SK-N-SH treated with all-trans-retinoic acid at 6 μM for 48 hours (cell line): ENCODE measurements around the gene NTN5.
A peak's percentile ranks its signal among the peaks of the same experiment; 100 is the strongest.

Experiments used
- ATAC-seq: fragments of 200-7000 bp; cut with Tn5 transposase; 3 replicates; pipeline ENCODE4 v1.9.1; 2020; ENCODE audit warnings: mild to moderate bottlenecking, moderate library complexity
- ARNTL ChIP-seq: fragments of 450-650 bp; formaldehyde crosslinking; IDR thresholded peaks from 2 replicates; pipeline ENCODE4 v1.5.0; 2020; ENCODE audit warnings: low read depth, mild to moderate bottlenecking, moderate library complexity, borderline replicate concordance
- BACH2 ChIP-seq: fragments of 250-450 bp; sonication (Bioruptor Pico); IDR thresholded peaks from 2 replicates; pipeline ENCODE4 v1.9.0; 2021; ENCODE audit warnings: mild to moderate bottlenecking, borderline replicate concordance
- CREB5 ChIP-seq: fragments of 250-450 bp; sonication (Bioruptor Pico); IDR thresholded peaks from 2 replicates; pipeline ENCODE4 v1.5.1; 2020; ENCODE audit warnings: low read depth, mild to moderate bottlenecking, moderate library complexity
- CSDC2 ChIP-seq: fragments of 250-450 bp; sonication (Bioruptor Pico); IDR thresholded peaks from 2 replicates; pipeline ENCODE4 v1.5.0; 2020; ENCODE audit warnings: mild to moderate bottlenecking, moderate library complexity
- CSRNP3 ChIP-seq: fragments of 250-450 bp; sonication (Bioruptor Pico); IDR thresholded peaks from 2 replicates; pipeline ENCODE4 v1.5.1; 2021; ENCODE audit warnings: mild to moderate bottlenecking, moderate library complexity
- ESRRG ChIP-seq: fragments of 250-450 bp; sonication (Bioruptor Pico); IDR thresholded peaks from 2 replicates; pipeline ENCODE4 v1.6.1; 2021; ENCODE audit warnings: mild to moderate bottlenecking
- ISL1 ChIP-seq: fragments of 250-450 bp; sonication (Bioruptor Pico); IDR thresholded peaks from 2 replicates; pipeline ENCODE4 v2.1.2; 2022; ENCODE audit warnings: mild to moderate bottlenecking, moderate library complexity
- OSR1 ChIP-seq: fragments of 250-450 bp; sonication (Bioruptor Pico); IDR thresholded peaks from 2 replicates; pipeline ENCODE4 v1.8.0; 2022; ENCODE audit warnings: moderate library complexity, mild to moderate bottlenecking, inconsistent platforms
- PATZ1 ChIP-seq: fragments of 250-450 bp; sonication (Bioruptor Pico); IDR thresholded peaks from 2 replicates; pipeline ENCODE4 v1.8.0; 2020; ENCODE audit warnings: mild to moderate bottlenecking, moderate library complexity, borderline replicate concordance
- POU6F1 ChIP-seq: fragments of 250-450 bp; sonication (Bioruptor Pico); IDR thresholded peaks from 2 replicates; pipeline ENCODE4 v1.8.0; 2021; ENCODE audit warnings: low read depth, mild to moderate bottlenecking, moderate library complexity, borderline replicate concordance
- PPARA ChIP-seq: fragments of 250-450 bp; sonication (Bioruptor Pico); IDR thresholded peaks from 2 replicates; pipeline ENCODE4 v1.5.0; 2020; ENCODE audit warnings: mild to moderate bottlenecking, borderline replicate concordance
- RARB ChIP-seq: fragments of 250-450 bp; sonication (Bioruptor Pico); IDR thresholded peaks from 2 replicates; pipeline ENCODE4 v1.8.0; 2021; ENCODE audit warnings: mild to moderate bottlenecking, moderate library complexity
- SNAI2 ChIP-seq: fragments of 250-450 bp; sonication (Bioruptor Pico); IDR thresholded peaks from 2 replicates; pipeline ENCODE4 v1.5.0; 2020; ENCODE audit warnings: mild to moderate bottlenecking, moderate library complexity
- TCF4 ChIP-seq: fragments of 250-450 bp; sonication (Bioruptor Pico); IDR thresholded peaks from 2 replicates; pipeline ENCODE4 v1.8.0; 2021; ENCODE audit warnings: mild to moderate bottlenecking, moderate library complexity, borderline replicate concordance
- TOX ChIP-seq: fragments of 250-450 bp; sonication (Bioruptor Pico); IDR thresholded peaks from 2 replicates; pipeline ENCODE4 v1.8.0; 2021; ENCODE audit warnings: mild to moderate bottlenecking, moderate library complexity, borderline replicate concordance
- TSHZ2 ChIP-seq: fragments of 250-450 bp; sonication (Bioruptor Pico); IDR thresholded peaks from 2 replicates; pipeline ENCODE4 v1.5.0; 2020; ENCODE audit warnings: mild to moderate bottlenecking, moderate library complexity
- ZC3H10 ChIP-seq: fragments of 250-450 bp; sonication (Bioruptor Pico); IDR thresholded peaks from 2 replicates; pipeline ENCODE4 v1.5.1; 2021; ENCODE audit warnings: mild to moderate bottlenecking, moderate library complexity
- ZFP3 ChIP-seq: fragments of 250-450 bp; sonication (Bioruptor Pico); IDR thresholded peaks from 2 replicates; pipeline ENCODE4 v1.5.0; 2020; ENCODE audit warnings: mild to moderate bottlenecking, moderate library complexity
- ZNF565 ChIP-seq: fragments of 450-650 bp; formaldehyde crosslinking; conservative IDR thresholded peaks from 2 replicates; pipeline ENCODE4 v1.5.0; 2020; ENCODE audit warnings: low read depth, mild to moderate bottlenecking, moderate library complexity
- ZNF70 ChIP-seq: fragments of 450-650 bp; formaldehyde crosslinking; IDR thresholded peaks from 2 replicates; pipeline ENCODE4 v1.5.0; 2020; ENCODE audit warnings: mild to moderate bottlenecking, moderate library complexity
- ZNF8 ChIP-seq: fragments of 450-650 bp; formaldehyde crosslinking; IDR thresholded peaks from 2 replicates; pipeline ENCODE4 v1.5.0; 2020; ENCODE audit warnings: mild to moderate bottlenecking, moderate library complexity

NTN5 gene

GRCh38 chr19:48613852-48614435 is 58.9 kb downstream of the NTN5 start:
- peak; percentile 38 for ATAC-seq
- TF ChIP-seq ZNF70 (CRISPR knock-in tag) (no peak), ZNF8 (no peak), TOX (CRISPR knock-in tag) (no peak), ARNTL (CRISPR knock-in tag) (no peak), ZNF565 (CRISPR knock-in tag) (0 out of 2 replicates have a peak, but pooled peaks have one; percentile 17), PPARA (CRISPR knock-in tag) (no peak), TSHZ2 (no peak), OSR1 (CRISPR knock-in tag) (no peak), TCF4 (no peak), CREB5 (0 out of 2 replicates have a peak, but pooled peaks have one; percentile 37), ISL1 (CRISPR knock-in tag) (no peak)

GRCh38 chr19:48613024-48613851 is 59.6 kb downstream of the NTN5 start:
- ATAC-seq, result peak; percentile 18
- no peak for TF ChIP-seq CSRNP3 (CRISPR knock-in tag)

GRCh38 chr19:48611872-48612271 is 60.9 kb downstream of the NTN5 start:
- no peak for ATAC-seq
- no peak for TF ChIP-seq ZFP3
- no peak for TF ChIP-seq CSRNP3 (CRISPR knock-in tag)
- TF ChIP-seq ZNF565 (CRISPR knock-in tag), result no peak
- TF ChIP-seq ZC3H10 (CRISPR knock-in tag), result no peak
- TF ChIP-seq PATZ1 (CRISPR knock-in tag), result no peak
- TF ChIP-seq ZNF70 (CRISPR knock-in tag), result no peak
- TF ChIP-seq RARB, result no peak
- TF ChIP-seq CSDC2 (CRISPR knock-in tag), result no peak
- no peak for TF ChIP-seq PPARA (CRISPR knock-in tag)
- TF ChIP-seq BACH2 (CRISPR knock-in tag), result no peak
- TF ChIP-seq OSR1 (CRISPR knock-in tag), result no peak
- no peak for TF ChIP-seq TOX (CRISPR knock-in tag)
- no peak for TF ChIP-seq CREB5
- no peak for TF ChIP-seq SNAI2 (CRISPR knock-in tag)
- TF ChIP-seq POU6F1 (CRISPR knock-in tag), result no peak
- TF ChIP-seq TSHZ2, result no peak
- TF ChIP-seq ESRRG (CRISPR knock-in tag), result no peak
